Esophagus muscularis mucosa (tissue), 3 donors: ENCODE data around the gene MAD1L1.

Experiments used
- POLR2AphosphoS5 ChIP-seq, 2 donors: sonication (generic); formaldehyde crosslinking; IDR thresholded peaks; one replicate each; pipeline ENCODE4 v1.6.1; 2017; ENCODE audit warnings: antibody characterized with exemption in 2 of 2
- TF ChIP-seq, protein P1 (sequence below), 3 experiments: fragments of 200-600 bp in 2 of 3; fragments of 450-650 bp in 1 of 3; sonication (generic) in 2 of 3; IDR thresholded peaks; one replicate each; pipeline ENCODE4 v1.5.1; 2017 to 2019; ENCODE audit warnings: antibody characterized with exemption in 3 of 3, mild to moderate bottlenecking in 2 of 3, moderate library complexity in 1 of 3

GRCh38 chr7:2201128-2201527, 31.6 kb downstream of the MAD1L1 start:
- TF ChIP-seq, protein P1, sequence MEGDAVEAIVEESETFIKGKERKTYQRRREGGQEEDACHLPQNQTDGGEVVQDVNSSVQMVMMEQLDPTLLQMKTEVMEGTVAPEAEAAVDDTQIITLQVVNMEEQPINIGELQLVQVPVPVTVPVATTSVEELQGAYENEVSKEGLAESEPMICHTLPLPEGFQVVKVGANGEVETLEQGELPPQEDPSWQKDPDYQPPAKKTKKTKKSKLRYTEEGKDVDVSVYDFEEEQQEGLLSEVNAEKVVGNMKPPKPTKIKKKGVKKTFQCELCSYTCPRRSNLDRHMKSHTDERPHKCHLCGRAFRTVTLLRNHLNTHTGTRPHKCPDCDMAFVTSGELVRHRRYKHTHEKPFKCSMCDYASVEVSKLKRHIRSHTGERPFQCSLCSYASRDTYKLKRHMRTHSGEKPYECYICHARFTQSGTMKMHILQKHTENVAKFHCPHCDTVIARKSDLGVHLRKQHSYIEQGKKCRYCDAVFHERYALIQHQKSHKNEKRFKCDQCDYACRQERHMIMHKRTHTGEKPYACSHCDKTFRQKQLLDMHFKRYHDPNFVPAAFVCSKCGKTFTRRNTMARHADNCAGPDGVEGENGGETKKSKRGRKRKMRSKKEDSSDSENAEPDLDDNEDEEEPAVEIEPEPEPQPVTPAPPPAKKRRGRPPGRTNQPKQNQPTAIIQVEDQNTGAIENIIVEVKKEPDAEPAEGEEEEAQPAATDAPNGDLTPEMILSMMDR (IDR thresholded peaks at IDR 0.05) = no peak
- no peak for TF ChIP-seq POLR2AphosphoS5 (IDR thresholded peaks at IDR 0.05)
